ENCODE results near the gene SEPTIN8.

DNA sequence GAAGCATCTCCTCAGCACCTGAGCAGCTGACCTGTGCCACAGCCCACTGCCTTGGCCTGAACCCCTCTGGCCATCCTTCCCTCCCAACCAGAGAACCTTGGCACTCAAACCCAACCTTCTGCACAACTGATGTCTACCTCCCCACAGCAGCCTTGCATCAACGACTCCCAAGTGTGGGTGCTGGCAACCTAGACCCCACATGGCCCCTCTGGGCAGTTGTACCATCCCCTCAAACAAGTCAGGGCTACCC lies 10.3 kb downstream of the SEPTIN8 start:
- no peak for TF ChIP-seq CEBPB (IDR thresholded peaks at IDR 0.05)
- no peak for TF ChIP-seq RAD21 (IDR thresholded peaks at IDR 0.05; ENCODE audit: low read depth)
- TF ChIP-seq YY1 (IDR thresholded peaks at IDR 0.05; ENCODE audit: low read depth) = no peak
- TF ChIP-seq FOXM1 (IDR thresholded peaks at IDR 0.05; ENCODE audit: borderline replicate concordance, low read depth) = no peak
- no peak for TF ChIP-seq TAF1 (IDR thresholded peaks at IDR 0.05; ENCODE audit: low read depth)
- TF ChIP-seq CREB1 (IDR thresholded peaks at IDR 0.05; ENCODE audit: low read depth) = no peak
- TF ChIP-seq, protein P1, sequence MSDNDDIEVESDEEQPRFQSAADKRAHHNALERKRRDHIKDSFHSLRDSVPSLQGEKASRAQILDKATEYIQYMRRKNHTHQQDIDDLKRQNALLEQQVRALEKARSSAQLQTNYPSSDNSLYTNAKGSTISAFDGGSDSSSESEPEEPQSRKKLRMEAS (IDR thresholded peaks at IDR 0.05) = no peak
- no peak for TF ChIP-seq EP300 (IDR thresholded peaks at IDR 0.05; ENCODE audit: borderline replicate concordance)
- no peak for TF ChIP-seq TCF12 (IDR thresholded peaks at IDR 0.05; ENCODE audit: low read depth)
- TF ChIP-seq ZBTB7A (IDR thresholded peaks at IDR 0.05; ENCODE audit: low read depth) = no peak

All from Ishikawa (cell line).